SK-N-SH (cell line): ENCODE data around the gene LARP1. TPM values are rescaled to one million over a fixed set of nuclear protein-coding genes. Genes with fewer than 3 reads are reported as not detected.
A peak's percentile ranks its signal among the peaks of the same experiment; 100 is the strongest.

Experiments used
- CTCF ChIA-PET: fragments of 300-600, 350-600 bp; formaldehyde crosslinking; extraction: SDS; loops from one replicate; lab custom pipeline; 2021; lab: Yijun Ruan, JAX
- POLR2A ChIA-PET: fragments of 350-600 bp; sonication (Branson Sonifier 250); formaldehyde crosslinking; extraction: SDS; loops from one replicate; lab custom pipeline; 2020; ENCODE audit warnings: antibody characterized with exemption, inconsistent platforms; lab: Yijun Ruan, JAX
- DNase-seq: peaks from one replicate; pipeline ENCODE4 v3.0.0; 2012
- H2AFZ ChIP-seq: fragments of 200-600 bp; sonication (generic); 2 replicates; pipeline ENCODE4 v1.8.1; 2016; ENCODE audit warnings: antibody characterized with exemption, mild to moderate bottlenecking, low read depth
- H3F3A ChIP-seq: fragments of 200-600 bp; sonication (generic); replicated peaks from 2 replicates; pipeline ENCODE3; 2016; ENCODE audit warnings: antibody characterized with exemption, mild to moderate bottlenecking; ENCODE audit not compliant: insufficient read depth
- H3K27ac ChIP-seq, 2 experiments: fragments of 200-500 bp in 1 of 2; fragments of 200-600 bp in 1 of 2; sonication (Bioruptor generic) in 1 of 2; sonication (generic), shearing (Covaris generic) in 1 of 2; 2 replicates each; pipeline versions ENCODE4 v1.5.1 to v1.6.1; 2014 to 2016; ENCODE audit warnings: low read depth in 2 of 2, inconsistent platforms in 1 of 2, low read length in 1 of 2, mild to moderate bottlenecking in 1 of 2, mixed read lengths in 1 of 2
- H3K27me3 ChIP-seq: fragments of 200-600 bp; sonication (generic), shearing (Covaris generic); 2 replicates; pipeline ENCODE4 v1.6.1; 2016; ENCODE audit warnings: mixed run types; ENCODE audit not compliant: insufficient read depth
- H3K36me3 ChIP-seq, 2 experiments: fragments of 200-500 bp in 1 of 2; fragments of 200-600 bp in 1 of 2; sonication (Bioruptor generic) in 1 of 2; sonication (generic) in 1 of 2; replicated peaks in 1 of 2; 2 replicates each; pipeline versions ENCODE3 to v1.5.1; 2014 to 2016; ENCODE audit warnings: low read length in 1 of 2, mild to moderate bottlenecking in 1 of 2; ENCODE audit not compliant: insufficient read depth in 2 of 2, control insufficient read depth in 1 of 2
- H3K4me1 ChIP-seq, 2 experiments: fragments of 200-500 bp in 1 of 2; fragments of 200-600 bp in 1 of 2; sonication (Bioruptor generic) in 1 of 2; sonication (generic), shearing (Covaris generic) in 1 of 2; 2 replicates each; pipeline versions ENCODE4 v1.5.1 to v1.6.1; 2014 to 2016; ENCODE audit warnings: low read depth in 1 of 2, low read length in 1 of 2, mixed run types in 1 of 2; ENCODE audit not compliant: insufficient read depth in 2 of 2, control insufficient read depth in 1 of 2
- H3K4me2 ChIP-seq: fragments of 200-600 bp; sonication (generic), shearing (Covaris generic); 2 replicates; pipeline ENCODE4 v1.6.1; 2017; ENCODE audit warnings: mixed run types
- H3K4me3 ChIP-seq, 2 experiments: fragments of 200-500 bp in 1 of 2; fragments of 200-600 bp in 1 of 2; sonication (Bioruptor generic) in 1 of 2; sonication (generic), shearing (Covaris generic) in 1 of 2; 2 replicates each; pipeline versions ENCODE4 v1.5.1 to v1.8.1; 2014 to 2016; ENCODE audit warnings: low read depth in 2 of 2, inconsistent platforms in 1 of 2, low read length in 1 of 2, mild to moderate bottlenecking in 1 of 2, mixed read lengths in 1 of 2, moderate library complexity in 1 of 2
- H3K79me2 ChIP-seq: fragments of 200-600 bp; sonication (generic); 2 replicates; pipeline ENCODE4 v1.8.1; 2017; ENCODE audit warnings: mild to moderate bottlenecking; ENCODE audit not compliant: insufficient read depth
- H3K9ac ChIP-seq: fragments of 200-600 bp; sonication (generic); 2 replicates; pipeline ENCODE4 v1.6.1; 2017; ENCODE audit warnings: mixed run types
- H3K9me2 ChIP-seq: fragments of 200-600 bp; sonication (generic); 2 replicates; pipeline ENCODE4 v1.6.1; 2017; ENCODE audit warnings: mixed run types
- H3K9me3 ChIP-seq: fragments of 200-600 bp; sonication (generic); 2 replicates; pipeline ENCODE4 v1.6.1; 2017; ENCODE audit warnings: mixed run types, mild to moderate bottlenecking, moderate library complexity
- H4K20me1 ChIP-seq: fragments of 200-600 bp; sonication (generic); 2 replicates; pipeline ENCODE4 v1.6.1; 2017; ENCODE audit warnings: mild to moderate bottlenecking, mixed run types; ENCODE audit not compliant: insufficient read depth
- FOXM1 ChIP-seq: IDR thresholded peaks from 2 replicates; pipeline ENCODE4 v1.4.0; 2012; ENCODE audit warnings: low read depth, mild to moderate bottlenecking
- GABPA ChIP-seq: IDR thresholded peaks from 2 replicates; pipeline ENCODE4 v1.4.0; 2012; ENCODE audit warnings: low read depth, mild to moderate bottlenecking
- IRF3 ChIP-seq: fragments of 150-350 bp; IDR thresholded peaks from 2 replicates; pipeline ENCODE4 v1.6.1; 2016; ENCODE audit warnings: mild to moderate bottlenecking, low read depth, low read length
- MAX ChIP-seq: IDR thresholded peaks from 2 replicates; pipeline ENCODE4 v1.4.0; 2012; ENCODE audit warnings: low read depth
- NRF1 ChIP-seq: IDR thresholded peaks from 2 replicates; pipeline ENCODE4 v1.6.1; 2012; ENCODE audit warnings: low read depth, mild to moderate bottlenecking, low read length
- RAD21 ChIP-seq: IDR thresholded peaks from 2 replicates; pipeline ENCODE4 v1.6.1; 2012; ENCODE audit warnings: mild to moderate bottlenecking, low read length
- TEAD4 ChIP-seq: IDR thresholded peaks from 2 replicates; pipeline ENCODE4 v1.4.0; 2012; ENCODE audit warnings: mild to moderate bottlenecking, borderline replicate concordance; ENCODE audit not compliant: insufficient read depth
- USF1 ChIP-seq: IDR thresholded peaks from 2 replicates; pipeline ENCODE4 v1.4.0; 2012; ENCODE audit warnings: low read depth, borderline replicate concordance
- ZBTB33 ChIP-seq: IDR thresholded peaks from 2 replicates; pipeline ENCODE4 v1.4.0; 2012; ENCODE audit warnings: low read depth, borderline replicate concordance
- WGBS: methylation state at CpG from one replicate; pipeline ENCODE4 v1.1.6; 2017; ENCODE audit warnings: low lambda C conversion rate; 5-methylcytosine and 5-hydroxymethylcytosine counted together
- polyA plus RNA-seq, 3 experiments: library from polyadenylated mRNA; depleted of rRNA; stranded (reverse); fragments of >200 nt; gene quantifications; 2 replicates each; pipeline ENCODE4 v1.2.3, GENCODE V29; 2012

Gene LARP1
- polyA plus RNA-seq, 1 of the 3 experiments (the other 2 are of a cell fraction): 57.4 TPM

- H3K27ac ChIP-seq: no peak overlapping the region
- POLR2A ChIA-PET: no interaction called here
- TF ChIP-seq TEAD4 (no peak), NRF1 (no peak), ZBTB33 (no peak), MAX (no peak), GABPA (no peak), IRF3 (no peak), USF1 (no peak)
- TF ChIP-seq, all 33 proteins: peak for 0
- Histone ChIP-seq H3F3A (no peaks in the 10 kb centered on the region), H3K4me3 (no peak overlapping the region), H3K9me3 (no peaks in the 10 kb centered on the region), H2AFZ (no peak overlapping the region), H3K9me2 (no peaks in the 10 kb centered on the region), H4K20me1 (no peaks in the 10 kb centered on the region), H3K27me3 (no peaks in the 10 kb centered on the region), H3K79me2 (no peaks in the 10 kb centered on the region), H3K4me2 (no peak overlapping the region), H3K36me3 (no peaks in the 10 kb centered on the region), H3K4me1 (no peaks in the 10 kb centered on the region), H3K9ac (no peak overlapping the region)
- no peak for DNase-seq
- CTCF ChIA-PET: interaction anchor here (0.9 to 1.8 kb wide), 3 partner anchors 17 to 49 kb away, joined by 3 to 4 read pairs (median 3); no protein-coding TSS in a partner anchor
- 90% methylated on average over 2 of the region's 2 CpGs for WGBS
Observed at GRCh38 chr5:154722936-154723335, 32.2 kb upstream of the LARP1 start.

GRCh38 chr5:154723740-154724505, 31.3 kb upstream of the LARP1 start:
- no peak overlapping the region for H3K9ac ChIP-seq
- no peak overlapping the region for H3K27ac ChIP-seq
- H2AFZ ChIP-seq: no peak overlapping the region
- no peaks in the 10 kb centered on the region for H3F3A ChIP-seq
- POLR2A ChIA-PET: interaction anchor here (0.6 kb wide), 1 partner anchor 47 kb away, joined by 3 read pairs; no protein-coding TSS in a partner anchor
- H3K4me1 ChIP-seq: no peaks in the 10 kb centered on the region
- no peaks in the 10 kb centered on the region for H4K20me1 ChIP-seq
- H3K9me2 ChIP-seq: no peaks in the 10 kb centered on the region
- H3K9me3 ChIP-seq: no peaks in the 10 kb centered on the region
- H3K4me2 ChIP-seq: no peak overlapping the region
- H3K79me2 ChIP-seq: no peaks in the 10 kb centered on the region
- no peak overlapping the region for H3K4me3 ChIP-seq
- H3K36me3 ChIP-seq: no peaks in the 10 kb centered on the region
- WGBS: 82% methylated on average over 2 of the region's 2 CpGs
- no peaks in the 10 kb centered on the region for H3K27me3 ChIP-seq
- CTCF ChIA-PET: interaction anchor here (0.9 to 2.0 kb wide), 2 partner anchors 11 to 16 kb away, joined by 3 to 6 read pairs; no protein-coding TSS in a partner anchor
- TF ChIP-seq RAD21 (0 out of 2 replicates have a peak, but pooled peaks have one; percentile 4), FOXM1 (no peak)
- DNase-seq: no peak
